ELF-1 (cell line): ENCODE measurements around the gene WWP2.
"Not testable (repeated sequence)": the region's sequence is repeated elsewhere in the genome, so short reads cannot be mapped to it uniquely, and the experiment has no call there.

ENCODE experiments used
- DNase-seq: peaks from one replicate; pipeline ENCODE4 v3.0.0-alpha.2; 2016; ENCODE audit warnings: low read depth, low spot score

WWP2 gene

DNA sequence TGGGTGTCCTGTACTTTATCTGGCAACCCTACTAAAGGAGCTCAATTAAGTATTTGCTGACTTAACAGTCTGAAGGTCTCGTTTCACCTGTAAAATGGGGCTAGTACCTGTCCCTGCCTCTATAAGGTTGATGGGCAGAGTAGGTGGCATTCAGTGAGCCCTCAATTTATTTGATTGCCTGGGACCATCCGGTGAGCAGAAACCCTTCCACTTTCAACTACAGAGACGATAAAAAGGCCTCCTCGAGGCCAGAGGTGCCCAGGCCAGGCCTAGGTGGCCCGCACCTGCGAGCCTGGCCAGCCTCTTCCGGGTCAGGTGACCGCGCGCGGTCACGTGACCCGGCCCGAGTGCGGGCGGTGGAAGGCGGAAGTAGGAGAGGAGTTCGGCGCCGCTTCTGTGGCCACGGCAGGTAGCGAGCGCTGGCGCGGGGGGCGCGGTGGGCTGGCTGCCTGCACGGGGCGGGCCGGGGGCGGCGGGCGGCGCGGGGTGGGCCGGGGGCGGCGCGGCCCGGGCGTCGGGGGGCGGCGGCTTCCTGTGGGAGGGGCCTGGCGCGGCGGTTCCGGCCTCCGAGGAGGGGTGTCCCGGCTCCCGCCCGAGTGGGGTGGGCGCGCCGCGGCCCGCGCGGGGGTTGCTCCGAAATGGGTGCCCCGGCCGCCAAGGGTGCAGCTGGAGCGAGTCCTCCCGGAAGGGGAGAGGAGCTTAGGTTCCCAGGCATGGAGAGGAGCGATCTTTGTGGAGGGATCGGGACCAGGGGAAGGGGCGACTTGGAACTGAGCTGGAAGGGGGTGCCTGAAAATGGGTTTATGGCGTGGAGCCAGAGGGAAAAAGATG is at the start of gene WWP2:
WWP2 (plus strand) TSS at position 350 of the 831 bp plus-strand sequence. CDS start 24,679 bp downstream, outside the sequence.
- DNase-seq, result peak; percentile 93

DNA sequence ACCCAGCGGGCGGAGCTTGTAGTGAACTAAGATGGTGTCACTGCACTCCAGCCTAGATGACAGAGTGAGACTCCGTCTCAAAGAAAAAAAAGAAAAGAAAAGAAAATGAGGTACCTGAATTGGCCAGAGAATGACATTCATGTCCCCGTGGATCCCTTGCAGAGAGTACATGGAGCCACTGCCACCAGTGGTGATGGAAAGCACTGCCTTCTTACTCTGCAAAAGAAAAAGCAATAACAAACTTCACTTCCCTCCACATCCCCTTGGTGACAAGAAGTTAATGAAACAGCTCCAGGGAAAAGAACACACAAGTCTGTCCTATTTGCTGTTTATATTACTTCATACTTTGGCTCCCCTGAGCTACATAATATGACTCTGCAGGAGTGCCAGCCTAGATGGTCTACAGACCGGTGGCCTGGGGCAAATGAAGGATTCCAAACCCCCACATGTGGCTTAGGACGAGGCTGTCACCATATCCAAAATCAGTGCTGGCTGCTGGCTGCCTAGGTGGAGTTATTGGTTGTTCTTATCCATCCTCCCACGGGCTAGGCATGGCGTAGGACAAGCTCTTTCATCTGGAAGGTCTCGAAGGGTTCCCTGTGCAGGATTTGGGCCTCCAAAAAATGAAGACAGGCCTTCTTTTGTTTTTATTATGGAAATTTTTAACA is 49.1 kb upstream of the WWP2 start:
- no peak for DNase-seq

DNA sequence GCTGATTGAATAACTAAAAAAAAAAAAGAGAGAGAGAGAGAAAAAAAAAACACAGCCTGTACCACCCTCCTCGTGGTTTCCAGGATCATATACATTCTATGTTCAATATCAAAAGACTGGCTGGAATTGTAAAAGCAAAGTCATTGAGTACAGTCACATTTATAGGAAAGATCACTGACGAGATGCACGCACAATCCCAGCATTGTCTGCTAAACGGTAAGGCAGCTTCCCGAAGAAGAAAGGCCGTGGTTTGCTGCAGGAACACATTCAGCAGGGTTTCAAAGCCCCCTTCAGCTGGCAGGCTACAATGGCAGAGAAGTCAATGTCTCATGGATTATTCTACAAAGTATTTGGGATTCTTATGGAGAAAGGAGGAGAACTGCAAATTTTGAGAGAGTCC is 45.1 kb upstream of the WWP2 start:
- DNase-seq, result no peak

DNA sequence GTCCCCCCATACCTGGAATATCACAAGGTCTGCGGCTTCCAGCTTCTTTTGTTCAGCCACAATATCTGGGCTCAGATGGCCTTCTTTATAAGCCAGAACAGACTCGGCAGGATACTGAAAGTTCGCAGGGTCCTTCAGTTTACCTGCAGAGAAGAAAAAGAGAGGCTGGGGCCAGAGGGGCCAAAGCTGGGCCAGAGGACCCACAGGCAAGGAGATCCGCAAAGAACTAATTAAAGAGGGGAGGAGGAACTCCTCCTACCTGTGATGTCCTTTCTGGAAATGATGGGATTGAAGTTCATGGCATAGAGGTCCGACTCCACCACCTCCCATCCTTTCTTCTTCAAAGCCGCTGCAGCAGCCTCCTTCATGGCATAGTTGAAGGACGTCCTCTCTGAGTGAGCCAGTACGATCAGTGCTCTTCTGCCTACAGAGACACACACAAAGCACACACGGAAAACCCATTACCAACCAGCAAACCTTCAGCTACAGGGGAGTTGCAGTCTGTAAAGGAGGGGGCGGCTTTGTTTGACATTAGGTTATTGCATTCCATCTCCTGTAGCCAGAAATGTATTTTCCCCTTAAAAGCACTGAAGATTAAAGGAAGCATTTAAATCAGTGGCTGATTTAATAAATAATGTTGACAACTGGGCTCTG is 43.9 kb upstream of the WWP2 start:
- DNase-seq, result no peak

DNA sequence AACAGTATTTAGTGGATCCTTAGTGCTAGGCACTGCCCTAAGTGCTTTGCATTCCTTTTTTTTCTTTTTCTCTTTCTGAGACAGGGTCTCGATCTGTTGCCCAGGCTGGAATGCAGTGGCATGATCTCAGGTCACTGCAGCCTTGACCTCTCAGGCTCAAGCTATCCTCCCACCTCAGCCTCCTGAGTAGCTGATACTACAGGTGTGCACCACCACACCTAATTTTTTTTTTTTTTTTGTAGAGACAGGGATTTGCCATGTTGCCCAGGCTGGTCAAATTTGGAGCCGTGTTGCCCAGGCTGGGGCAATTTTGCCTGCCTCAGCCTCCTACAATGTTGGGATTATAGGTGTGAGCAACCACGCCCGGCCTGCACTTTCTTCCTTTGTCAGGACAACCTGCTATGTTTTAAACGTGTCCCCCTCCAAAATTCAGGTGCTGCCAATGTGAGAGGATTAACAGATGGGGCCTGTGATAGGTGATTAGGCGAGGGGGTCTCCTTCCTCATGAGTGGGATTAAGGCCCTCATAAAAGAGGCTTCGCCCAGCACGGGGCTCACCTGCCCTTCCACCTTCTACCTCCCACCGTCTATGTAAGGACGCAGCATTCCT is 41.2 kb upstream of the WWP2 start:
- no peak for DNase-seq

DNA sequence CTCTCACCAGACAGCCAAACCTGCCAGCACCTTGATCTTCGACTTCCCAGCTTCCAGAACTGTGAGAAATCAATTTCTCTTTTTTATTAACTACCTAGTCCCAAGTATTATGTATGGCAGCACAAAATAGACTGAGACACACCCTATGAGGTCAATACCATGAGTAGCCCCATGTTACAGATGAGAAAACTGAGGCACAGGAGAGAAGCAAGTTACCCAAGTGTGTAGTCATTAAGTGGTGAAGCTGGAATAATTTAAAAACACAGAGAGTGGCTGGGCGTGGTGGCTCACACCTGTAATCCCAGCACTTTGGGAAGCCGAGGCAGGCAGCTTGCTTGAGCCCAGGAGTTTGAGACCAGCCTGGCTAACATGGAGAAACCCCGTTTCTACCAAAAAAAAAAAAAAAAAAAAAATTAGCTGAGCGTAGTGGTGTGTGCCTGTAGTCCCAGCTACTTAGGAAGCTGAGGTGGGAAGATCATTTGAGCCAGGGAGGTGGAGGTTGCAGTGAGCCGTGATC is 40.6 kb upstream of the WWP2 start:
- DNase-seq, result no peak

DNA sequence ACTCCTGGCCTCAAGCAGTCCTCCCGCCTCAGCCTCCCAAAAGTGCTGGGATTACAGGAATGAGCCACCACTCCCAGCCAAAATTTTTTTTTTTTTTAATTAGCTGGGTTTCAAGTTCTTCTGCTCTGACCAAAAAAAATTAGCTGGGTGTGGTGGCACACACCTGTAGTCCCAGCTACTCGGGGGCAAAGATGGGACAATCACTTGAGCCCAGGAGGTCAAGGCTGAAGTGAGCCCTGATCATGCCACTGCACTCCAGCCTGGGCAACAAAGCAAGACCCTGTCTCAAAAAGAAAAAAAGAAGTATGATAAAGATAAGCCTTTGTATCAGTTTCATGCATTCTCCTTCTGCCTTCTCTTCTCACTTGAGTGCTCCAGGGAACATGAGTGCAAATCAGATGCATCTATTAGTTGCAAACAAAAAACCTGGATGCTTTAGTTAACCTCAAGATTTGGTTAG is 37.7 kb upstream of the WWP2 start:
- DNase-seq, result no peak

DNA sequence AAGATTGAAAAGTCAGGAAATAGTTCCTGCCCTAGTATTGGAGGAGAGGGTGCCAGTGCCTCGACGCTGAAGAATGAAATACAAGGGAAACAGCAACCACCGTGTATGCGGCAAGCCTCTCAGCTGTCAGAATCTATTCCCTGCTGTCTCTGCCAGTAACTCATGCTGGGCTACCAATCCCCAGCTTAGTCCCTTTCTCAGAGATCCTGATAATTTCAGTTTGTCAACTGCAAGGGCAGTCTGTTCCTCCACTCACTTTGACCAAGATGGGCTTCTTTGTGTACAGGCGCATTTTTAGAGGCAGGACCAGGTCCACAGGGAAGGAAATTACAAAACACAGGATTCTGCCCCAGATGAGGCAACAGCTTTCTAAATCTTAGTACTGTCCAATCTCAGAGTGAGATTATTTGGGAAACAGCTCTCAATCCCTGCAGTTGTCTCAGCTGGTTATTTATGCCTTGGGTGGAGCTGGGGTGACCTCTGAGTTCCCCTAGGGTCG is 37.1 kb upstream of the WWP2 start:
- DNase-seq, result peak; percentile 18

DNA sequence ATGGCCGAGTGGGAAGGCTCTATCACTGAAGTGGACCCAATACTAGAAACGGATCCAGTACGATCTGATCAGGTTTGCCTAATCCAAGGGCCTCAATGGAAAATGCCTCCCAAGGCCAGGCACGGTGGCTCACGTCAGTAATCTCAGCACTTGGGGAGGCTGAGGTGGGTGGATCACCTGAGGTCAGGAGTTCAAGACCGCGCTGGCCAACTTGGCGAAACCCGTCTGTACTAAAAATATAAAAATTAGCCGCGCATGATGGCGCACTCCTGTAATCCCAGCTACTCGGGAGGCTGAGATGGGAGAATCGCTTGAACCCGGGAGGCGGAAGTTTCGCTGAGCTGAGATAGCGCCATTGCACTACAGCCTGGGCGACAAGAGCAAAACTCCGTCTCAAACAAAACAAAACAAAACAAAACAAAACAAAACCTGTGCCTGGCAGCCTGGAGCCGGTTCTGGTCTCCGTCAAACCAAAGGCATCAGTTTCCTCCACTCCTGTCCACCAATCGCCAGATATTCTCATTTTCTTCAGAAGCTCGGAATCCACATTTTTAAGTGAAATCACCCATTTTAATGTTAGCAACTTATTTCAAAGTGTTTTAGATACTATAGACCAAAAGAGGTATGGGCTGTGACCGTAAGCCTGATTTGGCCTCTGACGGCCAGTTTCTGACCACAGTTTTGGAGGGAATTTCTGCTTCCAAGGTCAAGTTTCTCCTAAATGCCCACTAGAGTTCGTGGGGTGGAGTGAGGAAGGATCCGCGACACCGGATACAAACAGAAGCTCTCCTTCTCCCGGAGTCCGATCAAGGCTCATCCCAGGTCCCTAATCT is 36.4 kb upstream of the WWP2 start:
- peak; percentile 31 for DNase-seq

DNA sequence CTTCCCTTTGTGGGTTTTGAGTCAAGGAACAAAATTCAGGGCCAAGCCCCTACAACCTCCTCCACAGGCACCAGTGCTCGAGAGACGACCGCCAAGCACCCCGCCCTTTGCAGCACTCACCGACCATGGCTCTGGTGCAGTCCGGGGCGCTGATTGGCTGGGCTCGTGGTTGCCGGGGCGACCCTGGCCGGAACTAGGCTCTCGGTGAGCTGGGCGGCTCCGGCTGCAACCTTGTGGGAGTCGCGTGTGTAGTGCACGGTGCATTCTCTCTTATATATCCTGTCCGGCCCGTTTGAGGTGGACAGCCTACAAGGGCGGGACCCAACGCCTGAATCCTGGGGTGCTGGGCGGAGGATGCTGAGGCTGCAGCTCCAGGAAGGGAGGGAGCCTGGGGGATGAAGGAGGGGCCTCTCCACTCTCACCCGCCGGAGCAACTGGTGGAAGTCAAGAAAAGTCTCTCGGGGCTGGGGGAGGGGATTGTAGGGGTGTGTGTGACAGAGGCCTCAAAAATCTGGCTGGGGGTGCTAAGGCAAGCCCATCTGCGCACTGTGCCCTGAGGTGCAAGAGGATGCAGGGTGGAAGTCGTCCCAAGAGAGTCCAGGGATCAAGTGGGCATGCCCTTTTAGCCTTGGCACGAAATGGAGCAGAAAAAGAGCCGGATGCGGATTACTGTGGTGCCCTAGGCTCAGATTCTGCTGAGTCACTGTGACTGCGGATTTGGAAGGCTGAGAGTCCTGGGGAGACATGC is 35.6 kb upstream of the WWP2 start, which contains the start of gene NQO1:
NQO1 (minus strand) TSS at position 248 of the 748 bp plus-strand sequence; CDS start at position 127, 121 bp downstream.
- peak; percentile 97 for DNase-seq

DNA sequence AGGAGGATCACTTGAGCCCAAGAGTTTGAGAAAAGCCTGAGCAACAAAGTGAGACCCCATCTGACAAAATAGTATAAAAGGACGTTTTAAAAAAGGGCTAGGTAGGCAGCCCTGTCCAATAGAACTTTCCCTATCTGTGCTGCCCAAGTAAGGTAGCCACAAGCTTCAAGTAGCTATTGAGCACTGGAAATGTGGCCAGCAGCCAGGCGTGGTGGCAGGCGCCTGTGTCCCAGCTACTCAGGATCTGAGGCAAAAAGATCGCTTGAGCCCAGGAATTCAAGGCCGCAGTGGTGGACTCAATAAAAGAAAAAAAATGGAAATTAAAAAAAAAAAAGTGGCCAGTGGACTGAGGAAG is 34.2 kb upstream of the WWP2 start:
- DNase-seq, result peak; percentile 18

DNA sequence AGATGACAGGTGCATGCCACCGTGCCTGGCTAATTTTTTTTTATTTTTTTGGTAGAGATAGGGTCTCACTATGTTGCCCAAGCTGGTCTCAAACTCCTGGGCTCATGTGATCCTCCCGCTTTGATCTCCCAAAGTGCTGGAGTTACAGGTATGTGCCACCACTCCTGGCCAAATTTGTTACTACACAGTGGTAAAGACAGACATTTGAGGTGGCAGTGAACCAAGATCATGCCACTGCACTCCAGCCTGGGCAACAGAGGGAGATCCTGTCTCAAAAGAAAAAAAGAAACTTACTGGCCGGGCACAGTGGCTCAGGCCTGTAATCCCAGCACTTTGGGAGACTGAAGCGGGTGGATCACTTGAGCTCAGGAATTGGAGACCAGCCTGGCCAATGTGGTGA is 33.1 kb upstream of the WWP2 start:
- DNase-seq, result not testable (repeated sequence)

DNA sequence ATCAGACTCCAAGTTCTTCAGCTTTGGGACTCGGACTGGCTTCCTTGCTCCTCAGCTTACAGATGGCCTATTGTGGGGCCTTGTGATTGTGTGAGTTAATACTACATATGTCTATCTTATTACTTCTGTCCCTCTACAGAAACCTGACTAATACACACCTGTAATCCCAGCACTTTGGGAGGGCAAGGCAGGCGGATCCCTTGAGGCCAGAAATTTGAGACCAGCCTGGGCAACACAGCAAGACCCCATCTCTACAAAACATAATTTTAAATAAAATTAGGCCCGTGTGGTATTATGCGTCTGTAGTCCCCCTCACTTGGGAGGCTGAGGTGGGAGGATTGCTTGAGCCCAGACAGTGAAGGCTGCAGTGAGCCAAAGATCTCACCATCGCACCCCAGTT is 30.9 kb upstream of the WWP2 start:
- not testable (repeated sequence) for DNase-seq

DNA sequence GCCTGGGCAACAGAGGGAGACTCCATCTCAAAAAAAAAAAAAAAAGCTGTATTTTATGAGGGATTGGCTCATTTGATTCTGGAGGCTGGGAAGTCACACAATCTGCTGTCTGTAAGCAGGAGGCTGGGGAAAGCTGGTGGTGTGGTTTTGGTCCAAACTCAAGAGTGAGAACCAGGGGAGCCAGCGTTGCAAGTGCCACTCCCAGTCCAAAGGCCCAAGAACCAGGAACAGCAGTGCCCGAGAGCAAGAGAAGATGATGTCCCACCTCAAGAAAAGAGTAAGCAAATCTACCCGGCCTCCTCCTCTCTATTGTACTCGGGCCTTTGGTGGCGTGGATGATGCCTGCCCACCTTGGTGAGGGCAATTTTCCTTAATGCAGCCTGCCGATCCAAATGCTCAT is 30.0 kb upstream of the WWP2 start:
- no peak for DNase-seq

DNA sequence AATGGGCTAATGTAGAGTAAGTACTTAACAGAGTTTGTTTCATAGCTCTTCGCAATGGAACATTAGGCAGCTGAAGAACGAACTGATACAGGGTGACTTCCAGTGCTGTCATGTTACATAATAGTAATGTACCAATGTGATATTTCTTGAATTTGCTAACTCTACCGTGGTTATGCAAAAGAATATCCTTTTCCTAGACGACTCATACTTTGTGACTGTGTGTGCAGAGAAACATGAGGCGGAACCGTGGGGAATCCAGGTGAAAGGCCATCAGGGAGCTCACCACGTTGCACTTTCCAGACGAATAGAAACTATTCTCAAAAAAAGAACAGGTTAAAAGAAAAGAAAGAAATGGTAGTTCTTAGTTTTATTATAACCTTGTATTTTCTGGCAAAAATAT is 20.6 kb upstream of the WWP2 start:
- DNase-seq, result no peak

DNA sequence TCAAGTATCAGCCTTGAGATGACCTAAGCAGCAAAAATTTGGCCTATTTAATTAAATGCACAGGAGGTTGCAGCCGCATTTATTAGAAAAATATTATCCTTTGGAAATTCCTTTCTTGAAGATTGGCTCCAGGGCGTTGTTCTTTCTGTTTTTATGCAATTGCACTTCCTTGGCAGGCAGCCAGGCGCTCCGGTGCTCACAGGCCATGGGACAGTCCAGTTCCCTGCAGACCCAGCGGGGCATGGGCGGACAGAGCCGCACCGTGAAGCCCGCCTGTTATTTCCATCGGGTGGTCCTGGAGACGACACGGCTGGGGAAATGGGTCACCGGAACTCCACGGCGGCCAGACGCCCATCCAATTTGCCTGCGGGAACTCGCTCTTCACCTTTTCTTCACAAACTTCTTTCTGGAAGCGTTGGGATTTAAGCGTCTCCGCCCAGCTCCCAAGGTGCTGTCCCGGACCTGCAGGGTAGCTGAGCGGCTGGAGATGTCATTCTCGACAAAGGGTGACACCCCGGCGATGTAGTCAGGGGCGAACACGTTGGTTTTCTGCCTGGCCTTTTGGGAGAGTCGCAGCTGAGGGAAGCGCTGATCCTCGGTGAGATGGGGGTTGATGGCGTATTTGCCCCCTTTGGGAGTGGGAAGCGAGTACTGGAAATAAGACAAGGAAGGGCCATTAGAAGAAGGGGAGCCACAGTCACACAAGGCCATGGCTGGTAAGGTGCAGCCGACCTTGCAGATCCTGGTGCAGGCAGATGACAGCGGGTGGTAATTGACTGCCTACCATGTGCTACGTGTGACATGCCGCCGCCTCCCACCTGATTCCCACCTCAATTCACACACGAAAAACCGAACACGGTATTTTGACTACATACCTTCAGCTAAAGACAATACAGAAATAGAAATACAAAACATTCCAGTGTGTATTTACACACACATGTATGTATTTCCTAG is 19.9 kb upstream of the WWP2 start:
- no peak for DNase-seq

DNA sequence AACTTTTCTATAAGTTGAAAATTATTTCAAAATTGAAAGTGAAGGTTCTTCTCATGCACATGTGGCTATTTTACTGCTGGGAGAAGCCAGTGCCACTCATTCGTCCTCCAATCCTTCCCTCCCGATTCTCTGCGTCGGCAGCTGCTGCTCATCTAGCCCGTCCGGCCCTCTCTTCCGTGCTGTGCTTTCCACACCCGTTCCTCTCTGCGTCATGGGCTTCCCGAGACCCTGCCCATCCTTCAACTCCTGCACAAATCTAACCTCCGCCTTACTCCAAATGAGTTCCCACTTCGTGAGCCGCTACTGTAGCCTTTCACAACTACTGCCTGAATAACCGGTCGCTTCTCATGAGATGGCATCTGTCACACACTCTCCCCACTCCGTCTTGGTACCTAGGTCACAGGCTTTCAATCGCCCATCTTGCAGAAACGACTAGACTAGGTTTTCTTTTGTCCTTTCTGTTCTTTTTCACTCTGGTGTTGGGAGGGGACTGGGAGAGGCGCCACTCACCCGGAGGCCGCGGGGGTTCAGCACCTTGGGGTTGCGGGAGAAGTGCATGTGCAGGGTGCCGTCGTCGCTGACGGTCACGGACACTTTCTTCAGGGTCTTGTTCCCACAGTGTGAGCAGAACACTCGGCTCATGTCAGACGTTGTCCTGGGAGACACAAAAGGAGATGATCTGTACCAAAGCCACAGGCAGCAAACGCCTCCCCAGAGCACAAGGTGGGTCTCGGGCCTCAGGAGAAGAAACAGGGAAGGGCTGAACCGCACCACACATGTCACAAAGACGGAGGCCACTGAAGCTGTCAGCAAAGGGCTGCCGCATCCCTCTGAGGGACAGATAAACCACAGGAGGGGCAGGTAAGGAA is 17.5 kb upstream of the WWP2 start:
- DNase-seq, result no peak

DNA sequence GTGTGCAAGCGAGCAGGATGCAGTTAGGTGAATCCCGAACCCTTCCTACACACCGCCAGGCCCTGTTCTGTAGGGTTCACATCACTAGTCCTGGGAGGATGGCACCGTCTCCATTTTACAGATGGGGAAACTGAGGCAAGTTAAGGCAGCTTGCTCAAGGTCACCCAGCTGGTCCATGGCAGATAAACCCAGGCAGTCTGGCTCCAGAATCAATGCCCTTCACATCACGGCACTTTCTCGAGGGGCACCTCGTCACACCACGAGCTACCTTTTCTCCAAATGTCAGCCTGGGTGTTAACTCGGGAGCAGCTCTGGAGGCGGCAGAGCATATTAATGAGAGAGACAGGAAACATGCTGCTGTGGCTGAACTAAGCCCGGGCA is 16.9 kb upstream of the WWP2 start:
- no peak for DNase-seq
